ENCODE results near the gene KIF7.
"Not testable (repeated sequence)": the region's sequence is repeated elsewhere in the genome, so short reads cannot be mapped to it uniquely, and the experiment has no call there.

KIF7 gene

DNA sequence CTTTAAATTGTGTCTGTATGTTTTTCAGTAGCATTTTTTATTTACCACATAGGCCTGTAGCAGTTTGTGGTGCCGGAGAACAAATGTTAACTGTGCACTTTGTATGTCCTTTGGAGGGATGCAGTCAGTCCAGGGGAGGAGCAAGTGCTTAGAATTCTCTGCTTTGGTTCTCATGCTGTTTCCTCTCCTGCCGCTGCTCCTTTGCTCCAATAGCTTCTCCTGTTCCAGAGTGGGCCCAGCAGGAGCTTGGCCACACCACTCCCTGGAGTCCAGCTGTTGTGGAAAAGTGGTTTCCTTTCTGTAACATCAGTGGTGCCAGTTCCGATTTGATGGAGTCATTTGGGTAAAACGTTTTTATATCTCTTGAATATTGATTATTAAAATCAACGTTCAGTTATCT is 63.4 kb downstream of the KIF7 start:
- no peak overlapping the region for H3K4me3 ChIP-seq (ENCODE audit: low read depth, low read length)
- peak; percentile 59 for DNase-seq (ENCODE audit: low read depth)
- in situ Hi-C loops (cut with HindIII; ENCODE audit: low sequenced_read_pairs): no loop called here
- TF ChIP-seq, protein P1, sequence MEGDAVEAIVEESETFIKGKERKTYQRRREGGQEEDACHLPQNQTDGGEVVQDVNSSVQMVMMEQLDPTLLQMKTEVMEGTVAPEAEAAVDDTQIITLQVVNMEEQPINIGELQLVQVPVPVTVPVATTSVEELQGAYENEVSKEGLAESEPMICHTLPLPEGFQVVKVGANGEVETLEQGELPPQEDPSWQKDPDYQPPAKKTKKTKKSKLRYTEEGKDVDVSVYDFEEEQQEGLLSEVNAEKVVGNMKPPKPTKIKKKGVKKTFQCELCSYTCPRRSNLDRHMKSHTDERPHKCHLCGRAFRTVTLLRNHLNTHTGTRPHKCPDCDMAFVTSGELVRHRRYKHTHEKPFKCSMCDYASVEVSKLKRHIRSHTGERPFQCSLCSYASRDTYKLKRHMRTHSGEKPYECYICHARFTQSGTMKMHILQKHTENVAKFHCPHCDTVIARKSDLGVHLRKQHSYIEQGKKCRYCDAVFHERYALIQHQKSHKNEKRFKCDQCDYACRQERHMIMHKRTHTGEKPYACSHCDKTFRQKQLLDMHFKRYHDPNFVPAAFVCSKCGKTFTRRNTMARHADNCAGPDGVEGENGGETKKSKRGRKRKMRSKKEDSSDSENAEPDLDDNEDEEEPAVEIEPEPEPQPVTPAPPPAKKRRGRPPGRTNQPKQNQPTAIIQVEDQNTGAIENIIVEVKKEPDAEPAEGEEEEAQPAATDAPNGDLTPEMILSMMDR (IDR thresholded peaks at IDR 0.05; ENCODE audit: low read depth, low read length, missing control alignments): no peak

DNA sequence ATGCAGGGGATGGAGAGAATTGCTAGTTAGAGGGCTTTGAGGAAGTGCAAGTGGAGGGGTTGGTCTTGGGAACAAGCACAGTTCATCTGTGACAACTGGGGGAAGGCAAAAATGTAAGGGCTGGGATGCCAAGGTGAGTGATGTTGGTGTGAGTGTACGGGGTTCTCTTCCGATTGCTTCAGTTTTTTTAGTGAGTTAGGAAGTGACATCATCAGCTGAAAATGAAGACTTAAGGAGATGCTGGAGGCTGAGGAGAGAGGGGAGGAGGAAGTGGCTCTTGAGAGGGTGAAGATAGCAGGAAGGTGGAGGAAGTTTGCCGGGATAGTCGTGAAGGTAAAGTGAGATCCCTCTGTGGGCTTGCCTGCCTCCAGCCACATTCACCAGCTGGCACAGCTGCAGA is 67.3 kb downstream of the KIF7 start:
- TF ChIP-seq, protein P1 (IDR thresholded peaks at IDR 0.05; ENCODE audit: low read depth, low read length, missing control alignments): no peak
- in situ Hi-C loops (cut with HindIII; ENCODE audit: low sequenced_read_pairs): no loop called here
- H3K4me3 ChIP-seq (ENCODE audit: low read depth, low read length): no peak overlapping the region
- DNase-seq (ENCODE audit: low read depth): no peak

DNA sequence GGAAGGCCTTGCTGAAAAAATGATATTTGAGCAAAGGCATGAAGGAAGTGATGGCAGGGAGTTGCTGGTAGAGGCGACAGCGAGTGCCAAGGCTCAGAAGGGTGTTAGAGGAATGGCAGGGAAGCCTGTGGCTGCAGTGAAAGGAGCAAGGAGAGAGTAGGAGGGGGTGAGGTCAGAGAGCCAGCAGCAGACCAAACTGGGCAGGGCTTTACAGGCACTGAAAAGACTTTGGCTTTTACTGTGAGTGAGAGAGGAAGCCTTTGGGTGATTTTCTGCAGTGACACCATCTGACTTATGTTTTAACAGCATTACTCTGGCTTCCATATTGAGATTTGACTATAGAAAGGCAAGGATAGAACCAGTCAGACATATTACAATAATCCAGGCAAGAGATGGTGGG is 68.6 kb downstream of the KIF7 start:
- in situ Hi-C loops (cut with HindIII; ENCODE audit: low sequenced_read_pairs): no loop called here
- DNase-seq (ENCODE audit: low read depth): no peak

DNA sequence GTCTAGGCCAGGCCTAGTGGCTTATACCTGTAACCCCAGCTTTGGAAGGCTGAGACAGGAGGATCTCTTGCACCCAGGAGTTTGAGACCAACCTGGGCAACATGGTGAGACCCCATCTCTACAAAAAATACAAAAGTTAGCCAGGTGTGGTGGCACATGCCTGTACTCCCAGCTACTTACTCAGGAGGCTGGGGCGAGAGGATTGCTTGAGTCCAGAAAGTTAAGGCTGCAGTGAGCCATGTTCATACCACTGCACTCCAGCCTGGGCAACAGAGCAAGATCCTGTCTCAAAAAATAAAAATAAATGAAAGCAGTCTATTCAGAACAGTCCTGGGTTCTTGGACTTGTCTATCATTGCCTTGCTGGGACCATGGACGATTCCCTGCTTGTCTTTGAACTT is 74.5 kb downstream of the KIF7 start:
- DNase-seq (ENCODE audit: low read depth); H3K4me3 ChIP-seq (ENCODE audit: low read depth, low read length); in situ Hi-C loops (cut with HindIII; ENCODE audit: low sequenced_read_pairs): not testable (repeated sequence)

More for the DNA sequence above, 68.6 kb downstream of the KIF7 start:
- TF ChIP-seq, protein P1 (IDR thresholded peaks at IDR 0.05; ENCODE audit: low read depth, low read length, missing control alignments): no peak
- H3K4me3 ChIP-seq (ENCODE audit: low read depth, low read length): no peak overlapping the region

DNA sequence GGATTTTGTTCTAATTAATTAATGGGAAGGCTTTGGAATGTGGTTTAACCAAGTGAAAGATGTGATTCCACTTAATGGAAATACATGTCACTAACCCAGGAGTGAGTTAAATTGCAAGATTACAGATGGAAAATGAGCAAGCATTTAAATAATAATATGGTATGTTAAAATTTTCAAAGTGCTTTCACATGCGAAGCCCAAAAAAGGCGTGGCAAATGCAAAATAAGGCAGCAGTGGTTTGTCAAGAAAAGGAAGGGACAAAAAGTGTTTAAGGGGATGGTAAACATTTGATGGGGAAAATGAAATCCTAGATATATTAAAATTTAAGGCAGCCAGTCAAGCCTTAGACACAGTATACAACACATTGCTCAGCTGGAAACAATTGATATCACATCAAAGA is 77.1 kb downstream of the KIF7 start:
- in situ Hi-C loops (cut with HindIII; ENCODE audit: low sequenced_read_pairs): no loop called here
- peak overlapping the region; percentile 14 for H3K4me3 ChIP-seq (ENCODE audit: low read depth, low read length)
- TF ChIP-seq, protein P1 (IDR thresholded peaks at IDR 0.05; ENCODE audit: low read depth, low read length, missing control alignments): no peak
- DNase-seq (ENCODE audit: low read depth): no peak

Data from astrocyte of the cerebellum (primary cell).